RWPE1 (cell line): ENCODE measurements around the gene TSPO2.

Experiments used
- CTCF ChIA-PET: fragments of 350-600 bp; sonication (Branson Sonifier 250); formaldehyde crosslinking; extraction: SDS; loops from one replicate; lab custom pipeline; 2021; lab: Yijun Ruan, JAX
- POLR2A ChIA-PET: fragments of 400-600 bp; formaldehyde crosslinking; extraction: SDS; loops from one replicate; lab custom pipeline; 2020; ENCODE audit warnings: antibody characterized with exemption; ENCODE audit not compliant: low non-redundant PET; lab: Yijun Ruan, JAX
- DNase-seq: peaks from one replicate; pipeline ENCODE4 v3.0.0; 2012; ENCODE audit warnings: low spot score
- H3K27ac ChIP-seq: fragments of 450-650 bp; 2 replicates; pipeline ENCODE4 v1.5.1; 2017
- CTCF ChIP-seq: fragments of 450-650 bp; conservative IDR thresholded peaks from 2 replicates; pipeline ENCODE4 v1.5.1; 2017; ENCODE audit warnings: low read depth, mild to moderate bottlenecking

The TSPO2 gene

GRCh38 chr6:41033776-41034175 lies 8.5 kb upstream of the TSPO2 start:
- CTCF ChIA-PET = no interaction called here
- no peak overlapping the region for H3K27ac ChIP-seq
- no peak for DNase-seq
- TF ChIP-seq CTCF = no peak
- POLR2A ChIA-PET = no interaction called here

GRCh38 chr6:41036186-41036585 lies 6.1 kb upstream of the TSPO2 start:
- TF ChIP-seq CTCF = no peak
- CTCF ChIA-PET = interaction anchor here (0.7 to 1.1 kb wide), 2 partner anchors 10 to 962 kb away, joined by 3 read pairs; no protein-coding TSS in a partner anchor
- POLR2A ChIA-PET = no interaction called here
- DNase-seq = peak; percentile 88
- no peak overlapping the region for H3K27ac ChIP-seq

GRCh38 chr6:41036601-41037000 lies 5.7 kb upstream of the TSPO2 start:
- no peak overlapping the region for H3K27ac ChIP-seq
- ChIA-PET POLR2A (no interaction called here), CTCF (interaction anchor here (0.5 to 1.1 kb wide), 2 partner anchors 10 to 181 kb away, joined by 3 read pairs; no protein-coding TSS in a partner anchor)
- TF ChIP-seq CTCF = no peak
- peak; percentile 30 for DNase-seq

GRCh38 chr6:41037107-41037900 lies 5.0 kb upstream of the TSPO2 start:
- POLR2A ChIA-PET = no interaction called here
- CTCF ChIA-PET = interaction anchor here (0.5 to 0.7 kb wide), 2 partner anchors 12 to 182 kb away, joined by 3 read pairs; no protein-coding TSS in a partner anchor
- TF ChIP-seq CTCF = no peak
- H3K27ac ChIP-seq = no peak overlapping the region
- no peak for DNase-seq

- no peak overlapping the region for H3K27ac ChIP-seq
- ChIA-PET POLR2A (no interaction called here), CTCF (interaction anchor here (0.7 kb wide), 1 partner anchor 11 kb away, joined by 3 read pairs; no protein-coding TSS in a partner anchor)
- DNase-seq = no peak
- no peak for TF ChIP-seq CTCF
Observed at GRCh38 chr6:41038205-41038604, 4.1 kb upstream of the TSPO2 start.

- no peak within 1 kb of the TSS for H3K27ac ChIP-seq
- TF ChIP-seq CTCF = no peak
- ChIA-PET CTCF (interaction anchor here (0.6 to 1.2 kb wide), 3 partner anchors 9 to 1776 kb away, joined by 3 to 5 read pairs (median 3); no protein-coding TSS in a partner anchor), POLR2A (no interaction called here)
- peak; percentile 39 for DNase-seq
Observed at GRCh38 chr6:41039060-41039998, 2.9 kb upstream of the TSPO2 start, which contains the start of gene UNC5CL. Gene UNC5CL (minus strand): TSS chr6:41039221. CDS start chr6:41035074, 4,147 bp downstream.
